Endothelial cell (in vitro differentiated cells): ENCODE measurements around the gene XIRP2. TPM values are rescaled to one million over a fixed set of nuclear protein-coding genes. Genes with fewer than 3 reads are reported as not detected.

Experiments used
- DNase-seq: peaks from one replicate; pipeline ENCODE4 v3.0.0; 2021; ENCODE audit warnings: low spot score
- H3K27ac Mint-ChIP-seq: one replicate; pipeline ENCODE4 v1.8.0; 2021; ENCODE audit warnings: mixed read lengths, inconsistent platforms; ENCODE audit not compliant: unreplicated experiment
- H3K27me3 Mint-ChIP-seq: one replicate; pipeline ENCODE4 v1.8.0; 2021; ENCODE audit warnings: mild to moderate bottlenecking, moderate library complexity, mixed read lengths, inconsistent platforms; ENCODE audit not compliant: unreplicated experiment
- H3K36me3 Mint-ChIP-seq: one replicate; pipeline ENCODE4 v1.8.0; 2021; ENCODE audit warnings: mild to moderate bottlenecking, low read depth, mixed read lengths, inconsistent platforms; ENCODE audit not compliant: unreplicated experiment
- H3K4me1 Mint-ChIP-seq: one replicate; pipeline ENCODE4 v1.8.0; 2021; ENCODE audit warnings: mild to moderate bottlenecking, mixed read lengths, inconsistent platforms; ENCODE audit not compliant: unreplicated experiment
- H3K4me3 Mint-ChIP-seq: one replicate; pipeline ENCODE4 v1.8.0; 2021; ENCODE audit warnings: mild to moderate bottlenecking, mixed read lengths, inconsistent platforms; ENCODE audit not compliant: unreplicated experiment
- H3K9me3 Mint-ChIP-seq: one replicate; pipeline ENCODE4 v1.8.0; 2021; ENCODE audit warnings: mixed read lengths, inconsistent platforms; ENCODE audit not compliant: unreplicated experiment
- CTCF ChIP-seq: fragments of 200-600 bp; sonication (generic); IDR thresholded peaks from one replicate; pipeline ENCODE4 v1.5.0; 2021; ENCODE audit warnings: antibody characterized with exemption; ENCODE audit not compliant: unreplicated experiment
- total RNA-seq: library from RNA; stranded (reverse); fragmentation: NEBNext Ultra II Directional; extraction: Animal tissue kit (Norgen Biotek cat#: 25700); gene quantifications from one replicate; pipeline ENCODE4 v1.2.1, GENCODE V29; 2021; ENCODE audit not compliant: unreplicated experiment

Gene XIRP2
- total RNA-seq, 1 donor from 2014 or later, result 5.5 TPM

- Mint-ChIP-seq H3K36me3 (no peaks in the 10 kb centered on the region), H3K27ac (no peak overlapping the region), H3K9me3 (no peaks in the 10 kb centered on the region), H3K27me3 (no peaks in the 10 kb centered on the region), H3K4me1 (peaks cover 19% of the 10 kb centered on the region), H3K4me3 (no peak overlapping the region)
- no peak for TF ChIP-seq CTCF
- no peak for DNase-seq
Measured at GRCh38 chr2:167128130-167128529, 239.8 kb downstream of the XIRP2 start.

- Mint-ChIP-seq H3K4me1 (peaks cover 26% of the 10 kb centered on the region), H3K27me3 (no peaks in the 10 kb centered on the region), H3K36me3 (no peaks in the 10 kb centered on the region), H3K9me3 (no peaks in the 10 kb centered on the region), H3K4me3 (no peak overlapping the region), H3K27ac (no peak overlapping the region)
- no peak for DNase-seq
- TF ChIP-seq CTCF, result no peak
Measured at GRCh38 chr2:167132066-167132465, 243.8 kb downstream of the XIRP2 start.

- Mint-ChIP-seq H3K9me3 (no peaks in the 10 kb centered on the region), H3K4me3 (no peak overlapping the region), H3K4me1 (peaks cover 23% of the 10 kb centered on the region), H3K27me3 (no peaks in the 10 kb centered on the region), H3K27ac (no peak overlapping the region), H3K36me3 (no peaks in the 10 kb centered on the region)
- no peak for TF ChIP-seq CTCF
- no peak for DNase-seq
Measured at GRCh38 chr2:167132906-167133555, 244.8 kb downstream of the XIRP2 start.

GRCh38 chr2:167133614-167134013 lies 245.3 kb downstream of the XIRP2 start:
- TF ChIP-seq CTCF, result no peak

GRCh38 chr2:167134381-167135072 lies 246.2 kb downstream of the XIRP2 start:
- Mint-ChIP-seq H3K36me3 (no peaks in the 10 kb centered on the region), H3K9me3 (no peaks in the 10 kb centered on the region), H3K4me1 (peaks cover 23% of the 10 kb centered on the region), H3K27ac (peak overlapping the region; percentile 97), H3K27me3 (no peaks in the 10 kb centered on the region), H3K4me3 (no peak overlapping the region)
- DNase-seq, result no peak
- no peak for TF ChIP-seq CTCF

More at GRCh38 chr2:167133614-167134013, 245.3 kb downstream of the XIRP2 start:
- Mint-ChIP-seq H3K27me3 (no peaks in the 10 kb centered on the region), H3K9me3 (no peaks in the 10 kb centered on the region), H3K36me3 (no peaks in the 10 kb centered on the region), H3K4me1 (peaks cover 23% of the 10 kb centered on the region), H3K4me3 (no peak overlapping the region), H3K27ac (no peak overlapping the region)
- DNase-seq, result no peak
